ENCODE measurements around the gene PPP1R1C. TPM values are rescaled to one million over a fixed set of nuclear protein-coding genes. Genes with fewer than 3 reads are reported as not detected.

The PPP1R1C gene
- total RNA-seq, 1 donor from 2014 or later: 23.4 TPM

DNA sequence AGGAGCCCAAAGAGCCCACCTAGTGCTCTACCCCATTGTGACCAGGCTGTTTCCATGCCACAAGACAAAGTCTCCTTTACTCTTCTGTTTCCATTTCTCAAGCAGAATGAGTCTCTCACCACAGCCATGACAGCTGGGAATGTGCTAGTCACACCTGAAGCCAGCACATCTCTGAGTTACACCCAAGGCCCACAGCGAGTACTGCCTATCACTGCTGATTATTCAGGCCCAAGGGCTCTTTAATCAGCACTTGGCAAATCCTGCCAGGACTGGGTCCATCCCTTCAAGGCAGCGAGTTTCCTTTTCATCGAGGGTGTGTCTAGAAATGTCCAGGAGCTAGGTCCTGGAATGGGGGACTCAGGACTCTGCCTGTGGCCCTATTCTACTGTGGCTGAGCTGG lies 14.6 kb upstream of the PPP1R1C start:
- no peak for DNase-seq (ENCODE audit: low spot score)

DNA sequence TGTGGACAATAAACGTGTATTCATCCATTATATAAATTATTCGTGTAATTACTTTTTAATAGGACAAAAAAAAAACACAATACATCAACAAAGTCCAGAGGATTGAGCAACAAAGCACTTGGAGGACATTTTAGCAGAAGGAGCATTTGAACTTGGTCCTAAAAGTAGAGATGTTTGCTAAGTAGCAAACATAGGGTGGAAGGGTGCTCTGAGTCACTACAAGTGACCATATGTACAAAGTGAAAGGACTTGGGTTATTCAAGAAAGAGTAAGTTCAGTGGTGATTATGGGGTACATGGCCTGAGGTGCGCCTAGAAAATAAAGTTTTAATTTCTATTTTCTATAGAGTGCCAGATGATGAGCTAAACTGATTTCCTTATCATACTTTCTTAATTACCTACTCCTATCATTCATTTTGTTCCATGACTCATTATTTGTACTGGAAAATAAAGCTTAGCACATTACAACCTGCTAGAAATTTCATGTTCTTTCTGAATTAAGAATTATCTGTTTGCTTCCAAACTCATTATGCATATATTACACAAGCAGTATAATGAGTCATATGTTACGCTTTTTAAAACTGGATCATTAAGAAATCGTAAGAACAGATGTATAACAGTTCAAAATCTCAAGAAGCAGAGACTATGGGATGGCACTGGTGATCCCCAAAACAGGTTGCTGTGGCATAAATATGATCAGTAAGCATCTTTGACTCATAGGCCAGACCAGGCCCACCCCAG lies 13.1 kb upstream of the PPP1R1C start:
- no peak for DNase-seq (ENCODE audit: low spot score)

DNA sequence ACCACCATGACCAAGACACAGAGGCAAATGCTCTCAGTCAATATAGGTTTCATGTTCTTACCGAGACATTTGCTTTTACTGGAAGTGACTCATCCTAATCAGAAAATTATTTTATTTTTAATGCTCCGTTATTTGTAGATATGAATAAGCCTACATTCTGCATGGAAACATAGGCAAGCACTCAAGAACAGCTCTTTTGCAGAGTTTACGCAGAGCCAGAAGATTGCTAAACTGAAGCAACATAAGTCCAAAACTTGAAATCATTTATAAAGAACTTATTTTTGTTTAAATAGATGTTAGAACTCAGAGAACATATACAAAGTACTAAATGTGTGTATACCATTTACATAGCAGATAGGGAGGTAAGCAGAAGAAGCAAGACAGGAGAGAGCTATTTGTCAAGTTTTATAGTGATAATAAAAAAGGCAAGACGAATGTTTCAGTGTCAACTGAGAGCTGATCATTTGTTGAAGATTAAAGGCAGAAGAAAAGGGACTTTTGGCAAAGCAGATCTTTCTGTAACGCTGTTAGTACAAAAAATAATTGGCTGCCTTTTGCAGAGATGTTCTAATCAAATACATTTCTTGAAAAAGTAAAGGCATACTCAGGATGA lies 12.4 kb upstream of the PPP1R1C start:
- DNase-seq (ENCODE audit: low spot score): no peak

DNA sequence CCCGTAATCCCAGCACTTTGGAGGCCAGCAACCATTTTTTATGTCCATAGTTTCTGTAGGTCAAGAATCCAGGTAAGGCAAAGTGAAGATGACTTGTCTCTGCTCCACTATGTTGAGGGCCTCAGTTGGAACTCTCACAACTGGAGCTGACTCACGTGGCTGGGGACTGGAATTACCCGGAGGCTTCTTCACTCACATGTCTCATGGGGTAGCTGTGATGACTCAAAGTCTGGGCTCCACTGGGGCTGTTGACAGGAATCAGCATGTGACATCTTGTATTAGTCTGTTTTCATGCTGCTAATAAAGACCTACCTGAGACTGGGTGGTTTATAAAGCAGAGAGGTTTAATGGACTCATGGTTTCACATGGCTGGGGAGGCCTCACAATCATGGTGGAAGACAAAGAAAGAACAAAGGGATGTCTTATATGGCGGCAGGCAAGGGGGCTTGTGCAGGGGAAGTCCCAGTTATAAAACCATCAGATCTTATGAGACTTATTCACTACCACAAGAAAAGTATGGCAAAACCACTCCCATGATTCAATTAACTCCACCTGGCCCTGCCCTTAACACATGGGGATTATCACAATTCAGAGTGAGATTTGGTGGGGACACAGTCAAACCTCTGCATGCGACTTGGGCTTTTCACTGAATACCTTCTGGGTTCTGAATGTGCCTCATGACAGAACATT lies 7.8 kb upstream of the PPP1R1C start:
- no peak for DNase-seq (ENCODE audit: low spot score)

DNA sequence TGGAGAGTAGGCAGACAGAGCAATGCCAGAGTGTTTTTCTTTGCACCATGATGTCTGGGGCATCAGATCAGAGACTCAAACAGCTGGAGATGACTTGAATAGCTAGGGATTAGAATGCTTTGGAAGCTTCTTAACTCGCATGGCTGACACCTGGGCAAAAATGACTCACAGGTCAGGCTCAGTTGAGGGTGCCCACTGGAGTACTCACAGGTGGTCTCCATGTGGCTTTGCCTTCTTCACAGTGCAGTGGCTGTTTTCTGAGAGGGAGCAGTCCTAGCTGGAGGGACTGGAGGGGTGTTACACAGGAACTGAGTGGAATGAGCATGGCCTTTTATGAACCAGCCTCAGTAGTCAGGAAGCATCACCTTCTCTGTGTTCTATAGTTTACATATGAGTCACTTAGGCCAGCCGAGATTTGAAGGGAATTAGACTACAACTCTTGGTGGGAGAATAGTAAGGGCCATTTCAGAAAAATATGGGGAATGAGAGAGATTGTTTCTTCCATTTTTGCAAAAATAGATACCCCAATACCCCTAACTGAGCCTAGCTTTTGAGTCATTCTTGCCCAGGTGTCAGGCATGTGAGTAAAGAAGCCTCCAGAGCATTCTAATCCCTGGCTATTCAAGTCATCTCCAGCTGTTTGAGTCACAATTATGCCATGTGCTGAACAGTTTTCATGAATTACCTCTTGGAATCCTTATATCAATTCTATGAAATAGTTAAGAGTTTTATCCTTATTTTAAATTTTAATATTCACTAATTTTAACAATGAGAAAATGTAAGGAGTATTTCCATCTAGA lies 7.1 kb upstream of the PPP1R1C start:
- no peak for DNase-seq (ENCODE audit: low spot score)

DNA sequence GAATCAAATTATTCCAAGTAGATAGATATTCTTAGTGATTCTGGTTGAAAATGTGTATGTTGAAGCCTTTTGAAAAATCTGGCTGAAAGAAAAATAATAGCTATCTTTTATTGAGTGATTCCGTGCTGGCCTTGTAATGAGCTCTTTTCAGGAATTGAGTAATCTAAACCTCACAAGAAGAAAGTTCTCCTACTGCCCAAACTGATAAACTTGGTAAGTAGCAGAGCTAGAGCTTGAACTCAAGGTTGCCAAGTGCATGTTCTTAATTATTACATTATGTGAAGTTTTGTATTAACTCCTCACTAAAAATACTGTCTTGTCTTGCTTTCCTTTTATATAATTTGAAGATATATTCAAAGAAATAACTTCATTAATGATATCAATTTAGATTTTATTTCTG lies 1.6 kb upstream of the PPP1R1C start:
- DNase-seq (ENCODE audit: low spot score): no peak

DNA sequence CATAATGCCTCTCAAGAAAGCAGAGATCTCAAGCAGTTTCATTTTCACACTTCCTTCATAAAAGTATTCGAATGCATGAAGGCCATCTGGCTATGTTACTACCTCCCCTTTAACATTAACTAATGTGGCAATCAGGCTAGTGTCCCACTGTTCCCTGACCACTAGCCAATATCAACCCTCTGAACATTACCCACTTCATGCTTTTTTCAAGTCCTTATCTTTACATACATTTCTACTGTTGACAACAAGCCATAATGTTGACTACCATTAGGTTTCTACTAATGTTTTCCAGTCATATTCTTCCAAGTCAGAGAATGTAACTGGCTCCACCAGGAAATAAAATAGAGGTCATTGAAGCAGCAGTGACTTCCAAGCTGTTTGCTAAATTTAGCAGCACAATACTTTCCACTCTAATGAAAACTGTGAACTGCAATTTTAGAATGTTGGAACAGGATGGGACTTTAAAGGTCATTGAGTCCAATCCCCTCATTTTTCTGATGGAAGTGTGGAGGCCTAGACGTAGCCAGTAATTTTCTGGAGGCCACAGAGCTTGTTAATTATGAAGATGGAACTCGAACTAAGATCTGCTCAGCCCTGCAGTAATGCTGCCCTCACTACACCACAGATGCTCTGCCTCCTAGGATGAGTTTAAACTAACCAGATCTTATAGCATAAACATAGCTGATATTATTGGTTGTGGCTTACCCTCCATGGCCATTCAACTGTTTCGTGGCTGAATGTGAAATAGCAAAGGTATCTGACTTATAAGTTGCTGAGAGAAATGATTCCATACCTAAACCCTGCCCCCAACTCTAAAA lies 630 bp upstream of the PPP1R1C start:
- DNase-seq (ENCODE audit: low spot score): no peak

DNA sequence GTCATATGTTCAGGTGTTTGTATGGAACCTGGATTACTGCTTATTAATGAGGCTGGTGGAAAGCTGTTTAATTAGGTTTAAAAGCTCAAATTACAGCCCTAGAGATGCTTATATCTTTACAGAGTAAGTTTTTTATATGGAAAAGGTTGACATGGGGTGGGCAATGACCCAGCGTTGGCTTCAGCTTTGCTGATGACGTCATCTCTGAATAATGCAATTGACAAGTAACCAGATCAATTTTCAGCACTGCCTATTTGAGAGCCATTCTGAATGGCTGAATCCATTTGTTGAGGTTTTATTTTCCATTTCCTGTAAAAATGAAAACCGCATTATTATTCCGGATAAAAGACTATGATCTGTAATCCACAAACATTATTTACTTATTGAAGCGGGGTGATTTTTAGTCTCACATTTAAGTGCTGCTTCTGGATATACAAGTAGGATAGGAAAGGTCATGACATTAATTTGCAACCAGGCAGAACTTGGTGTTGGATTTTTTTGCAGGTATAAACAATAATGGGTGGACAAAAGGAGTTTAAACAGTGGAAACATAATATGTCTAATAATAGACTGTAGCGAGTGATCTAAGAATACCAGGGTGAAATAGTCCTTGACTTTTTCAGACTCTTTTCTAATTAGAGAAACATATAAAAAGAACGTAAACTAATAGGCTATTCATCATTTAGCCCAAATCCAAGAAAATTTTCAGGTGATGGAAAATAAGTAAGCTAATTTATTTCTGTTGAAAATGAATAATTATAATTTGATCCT lies 2.7 kb downstream of the PPP1R1C start:
- DNase-seq (ENCODE audit: low spot score): no peak

DNA sequence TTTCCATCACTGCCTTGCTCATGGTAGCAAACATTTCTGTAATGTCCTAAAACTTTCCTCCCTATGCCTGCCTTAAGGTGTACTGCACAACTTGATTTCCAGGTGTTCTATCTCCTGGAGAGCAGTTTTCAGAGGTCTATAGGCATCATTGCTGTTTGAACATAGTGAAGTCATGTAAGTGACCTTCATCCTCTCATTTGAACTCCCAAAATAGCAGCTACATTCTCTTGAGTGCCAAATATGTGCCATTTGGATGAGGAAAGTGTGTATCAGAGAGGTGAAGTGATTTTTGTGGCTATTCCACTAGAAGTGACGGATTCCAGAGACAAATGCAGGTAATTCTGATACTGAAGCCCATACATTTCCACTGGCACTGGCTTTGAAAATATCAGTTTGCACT lies 3.4 kb downstream of the PPP1R1C start:
- DNase-seq (ENCODE audit: low spot score): no peak

DNA sequence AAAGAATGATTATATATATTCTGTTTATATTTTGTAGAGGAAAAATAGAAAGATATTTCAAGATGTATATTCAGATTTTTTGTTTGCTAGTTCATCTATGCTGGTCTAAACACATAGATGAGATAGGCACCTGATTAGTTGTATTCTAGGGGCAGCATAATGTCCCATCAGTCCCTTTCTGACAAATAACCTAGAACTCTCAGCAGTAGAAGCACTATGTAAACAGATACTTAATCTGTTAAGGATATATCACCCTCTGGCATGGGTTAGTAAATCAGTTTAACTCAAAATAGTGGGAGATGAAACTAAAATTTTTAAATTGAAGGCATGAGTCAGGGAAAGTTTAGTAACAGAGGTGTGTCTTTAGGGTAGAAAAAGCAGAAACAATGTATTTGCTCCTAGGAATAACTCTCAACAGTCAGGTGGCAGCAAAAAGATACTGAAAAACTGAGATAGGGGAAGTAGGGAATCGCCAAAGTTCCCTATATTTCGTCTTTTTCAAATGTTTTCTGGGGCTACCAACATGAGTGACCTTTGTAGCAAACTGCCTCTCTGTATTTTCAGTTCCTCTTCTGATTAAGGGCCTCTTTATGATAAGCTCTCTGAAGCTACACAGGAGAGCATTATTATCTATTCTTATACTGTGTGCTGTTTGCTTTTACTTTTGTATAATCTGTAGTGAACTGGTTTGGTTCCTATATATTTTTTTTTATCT lies 5.7 kb downstream of the PPP1R1C start:
- DNase-seq (ENCODE audit: low spot score): peak; percentile 25

DNA sequence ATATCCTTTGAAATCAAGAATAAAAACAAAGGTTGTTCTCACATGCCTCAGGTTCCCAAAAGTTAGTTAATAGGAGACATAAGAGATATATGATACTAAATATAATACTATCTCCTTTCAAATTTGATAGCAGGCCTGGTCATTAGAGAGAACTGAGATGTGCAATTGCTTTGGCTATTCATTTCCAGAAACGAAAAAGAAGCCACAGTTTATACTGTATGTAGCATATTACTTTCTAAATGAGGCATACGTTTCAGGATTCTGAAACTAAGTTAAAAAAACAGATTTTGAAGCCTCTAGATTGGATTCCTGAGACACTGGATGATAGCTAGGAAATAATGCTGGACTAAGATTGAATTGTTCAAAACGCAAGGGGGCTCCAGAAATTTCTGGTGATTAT lies 7.1 kb downstream of the PPP1R1C start:
- DNase-seq (ENCODE audit: low spot score): no peak

DNA sequence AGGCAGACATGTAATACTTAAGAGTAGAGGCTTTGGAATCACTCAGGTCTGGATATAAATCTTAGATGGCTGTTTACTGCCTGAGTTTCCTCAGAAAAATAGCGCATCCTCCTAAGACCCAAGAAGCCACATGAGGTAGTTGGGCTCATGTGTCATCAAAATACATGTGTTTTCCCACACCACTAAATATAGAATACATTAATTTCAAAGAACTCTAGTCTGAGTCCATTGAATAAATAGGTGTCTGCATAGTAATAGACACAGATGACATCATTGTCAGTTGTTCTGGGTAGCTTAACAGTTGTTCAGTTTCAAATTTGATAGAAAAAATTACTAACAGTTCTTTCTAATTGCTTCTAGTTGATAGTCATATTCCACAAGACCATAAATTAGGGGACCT lies 9.6 kb downstream of the PPP1R1C start:
- peak; percentile 73 for DNase-seq (ENCODE audit: low spot score)

DNA sequence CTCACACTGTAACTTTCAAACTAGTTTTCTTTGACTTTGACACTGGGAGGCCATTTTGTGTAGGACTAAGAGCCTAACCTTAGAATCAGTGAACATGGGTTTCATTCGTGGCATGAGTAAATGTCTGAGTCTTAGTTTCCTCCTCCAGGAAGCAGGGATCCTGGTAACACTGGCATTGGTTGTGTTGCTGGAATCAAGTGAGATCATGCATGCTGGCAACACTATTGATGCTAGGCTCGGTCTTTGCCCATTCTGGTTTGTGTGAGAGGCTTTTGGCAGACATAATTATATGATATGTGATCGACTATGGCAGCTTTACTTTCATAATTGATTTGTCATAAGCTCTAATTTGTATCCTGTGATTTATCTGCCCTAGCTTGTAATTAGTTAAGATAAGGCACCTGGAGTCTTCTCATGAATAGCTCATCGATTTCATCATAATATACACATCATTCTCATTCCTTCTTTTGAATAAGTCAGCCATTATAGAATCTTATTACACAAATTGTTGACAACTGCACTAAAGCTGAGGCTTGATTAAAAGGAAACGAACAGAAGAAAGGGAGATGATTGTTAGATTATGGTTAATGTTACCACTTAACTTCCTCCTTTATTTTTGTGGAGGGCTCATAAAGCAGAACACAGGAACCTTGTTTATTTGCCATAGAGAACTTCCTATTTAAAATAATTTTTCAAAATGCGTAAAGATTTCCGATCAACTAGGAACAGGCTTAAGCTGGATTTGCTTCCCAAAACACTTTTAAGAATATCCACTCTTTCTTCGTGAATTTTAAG lies 12.6 kb downstream of the PPP1R1C start:
- no peak for DNase-seq (ENCODE audit: low spot score)

DNA sequence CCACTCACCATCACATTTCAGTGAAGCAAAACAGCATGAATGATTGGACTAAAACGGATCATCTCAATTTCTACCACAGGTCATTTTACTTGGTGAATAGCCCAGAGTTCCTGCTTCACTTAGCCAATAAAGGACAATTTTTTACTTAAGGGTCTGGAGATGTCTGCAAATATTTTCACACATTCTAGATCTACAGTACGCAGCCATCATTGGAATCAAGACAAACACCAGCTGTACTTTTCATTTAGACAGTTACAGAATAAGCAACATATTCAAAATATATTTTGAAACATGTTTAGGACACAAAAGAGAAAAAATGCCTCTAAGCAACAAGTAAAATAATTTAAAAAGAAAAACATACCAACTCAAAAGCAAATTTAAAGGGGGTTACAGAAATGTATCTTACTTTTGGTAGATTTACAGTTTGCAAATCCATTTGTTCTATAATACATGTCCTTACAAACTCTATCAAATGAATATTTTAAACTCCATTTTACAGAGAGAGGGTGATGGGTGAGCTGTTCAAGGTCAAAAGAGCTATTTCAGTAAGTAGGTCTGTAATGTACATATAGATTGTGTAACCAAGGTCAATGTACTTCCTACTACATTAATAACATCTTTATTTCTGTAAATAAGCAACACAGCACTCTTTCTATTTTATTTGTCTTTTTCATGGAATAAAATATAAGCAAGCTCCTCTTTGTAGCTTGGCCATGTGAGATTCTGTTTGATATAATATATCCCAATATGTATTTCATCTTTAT lies 13.4 kb downstream of the PPP1R1C start:
- no peak for DNase-seq (ENCODE audit: low spot score)

DNA sequence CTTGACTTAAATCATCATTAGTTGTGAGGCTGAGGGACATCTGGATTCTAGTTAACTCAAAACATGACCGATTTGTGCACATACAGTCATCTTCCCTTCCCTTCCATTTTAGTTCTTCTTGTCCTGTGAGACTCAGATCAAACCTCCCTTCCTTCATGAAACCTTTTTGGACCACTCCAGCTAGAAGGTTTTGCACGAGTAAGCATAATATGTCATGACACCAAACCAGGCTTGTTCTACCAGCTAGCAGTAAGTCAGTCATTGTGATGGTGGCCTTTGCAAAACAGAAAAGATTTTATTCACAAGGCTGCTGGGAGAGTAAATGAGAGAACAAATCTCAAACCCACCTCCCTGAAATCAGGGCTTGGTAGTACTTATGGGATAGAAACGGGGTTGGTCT lies 14.3 kb downstream of the PPP1R1C start:
- DNase-seq (ENCODE audit: low spot score): no peak

DNA sequence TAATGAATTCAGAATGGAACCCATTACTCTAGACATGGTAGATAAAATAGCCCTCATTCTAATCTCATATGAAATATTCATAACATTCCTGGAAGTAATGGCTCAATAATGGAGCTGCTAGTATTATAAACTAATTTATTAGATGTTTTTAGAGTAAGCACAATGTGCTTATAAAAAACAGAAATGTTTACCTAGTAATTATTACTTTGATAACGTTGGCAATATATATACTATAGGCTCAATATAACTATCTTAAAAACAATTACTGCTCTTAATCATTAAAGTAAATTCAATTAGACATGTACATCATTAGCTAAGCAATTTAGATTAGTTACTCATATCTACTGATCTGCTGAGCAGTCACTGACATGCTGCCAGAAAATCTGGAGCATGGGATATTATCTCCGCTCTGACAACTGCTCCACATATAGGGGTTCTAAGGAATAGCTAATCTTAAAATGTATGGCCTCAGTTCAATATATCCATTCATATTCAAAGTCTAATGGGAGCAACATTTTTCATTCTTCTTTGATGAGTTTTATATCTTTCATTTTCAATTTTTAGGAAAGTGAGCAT lies 19.4 kb downstream of the PPP1R1C start:
- no peak for DNase-seq (ENCODE audit: low spot score)

DNA sequence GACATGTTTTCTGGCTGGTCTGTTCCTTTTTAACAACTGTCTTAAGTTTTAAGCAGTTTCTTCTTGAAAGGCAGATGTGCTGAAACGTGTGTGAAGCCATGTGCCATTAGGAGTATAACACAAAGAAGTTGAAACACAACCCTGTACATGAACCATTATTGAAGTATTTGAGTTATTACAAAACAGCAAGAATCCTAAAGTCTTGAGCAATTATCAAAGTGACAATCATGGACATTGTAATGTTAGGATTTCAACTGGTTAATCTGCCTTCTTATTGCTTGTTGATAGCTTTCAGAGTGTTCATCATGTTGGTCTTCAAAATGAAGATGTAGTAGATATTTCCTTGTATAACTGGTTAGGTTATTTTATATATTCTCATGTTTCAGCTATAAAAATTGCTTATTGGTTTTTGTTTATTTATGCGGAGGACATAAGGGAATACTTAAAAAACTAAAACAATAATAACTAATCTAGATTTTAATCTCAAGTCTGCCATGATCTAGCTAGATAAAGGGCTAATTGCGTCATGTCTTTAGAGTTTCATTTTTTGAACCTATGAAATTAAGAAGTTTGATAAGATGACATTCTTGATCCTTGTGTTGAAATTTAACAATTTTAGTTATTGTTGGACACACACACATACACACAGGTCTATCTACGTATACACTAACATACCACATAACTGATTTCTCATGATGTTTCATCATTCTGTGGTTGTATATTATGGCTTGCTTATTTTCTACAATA lies 21.1 kb downstream of the PPP1R1C start:
- no peak for DNase-seq (ENCODE audit: low spot score)

All from umbilical cord (tissue), 2 donors.